Hippocampal formation (tissue), 2 donors: ENCODE data around the gene PLXNA4.
"Not testable (repeated sequence)": the region's sequence is repeated elsewhere in the genome, so short reads cannot be mapped to it uniquely, and the experiment has no call there.

ENCODE experiments used
- DNase-seq, 2 donors: peaks; one replicate each; lab custom pipeline; 2025; lab: John Stamatoyannopoulos, UW

PLXNA4 gene

DNA sequence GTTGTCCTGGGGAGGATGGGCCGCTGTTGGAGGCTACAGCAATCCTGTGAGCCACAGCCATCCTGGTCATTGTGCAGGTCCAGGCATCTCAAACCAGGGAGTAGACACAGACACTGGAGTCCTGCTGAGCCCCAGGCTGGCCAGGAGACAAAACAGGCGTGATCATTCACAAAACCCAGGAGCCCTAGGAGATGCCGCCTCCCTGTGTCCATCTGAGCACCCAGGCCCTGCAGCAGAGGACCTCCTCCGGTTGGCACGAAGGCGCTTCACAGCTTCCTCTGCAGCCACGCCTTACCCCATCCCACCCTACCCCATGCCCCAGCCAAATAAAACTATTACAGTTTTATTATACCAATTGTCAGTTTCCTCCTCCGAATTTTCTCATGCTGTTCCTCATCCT, 183.6 kb downstream of the PLXNA4 start:
- no peak for DNase-seq

DNA sequence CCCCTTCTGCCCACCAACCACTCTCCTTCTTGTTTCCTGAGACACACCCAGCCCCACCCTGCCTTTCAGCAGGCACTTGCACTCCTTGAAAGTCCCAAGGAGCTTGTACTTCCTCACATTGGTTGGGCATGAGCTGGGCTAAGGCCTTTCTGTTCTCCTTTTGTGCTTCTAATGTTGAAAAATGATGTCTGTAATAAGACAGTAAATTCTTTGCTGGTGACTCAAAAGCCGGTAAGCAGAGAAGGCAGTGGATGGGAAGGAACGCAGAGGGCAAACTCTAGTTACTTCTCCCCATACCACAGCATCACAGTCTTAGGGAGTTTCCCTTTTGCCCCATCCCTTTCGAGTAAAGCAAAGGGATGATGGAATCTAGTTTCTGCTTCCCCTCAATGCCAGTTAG, 185.6 kb downstream of the PLXNA4 start:
- no peak for DNase-seq

- DNase-seq: not testable (repeated sequence)
Observed at GRCh38 chr7:132390049-132390448, 186.2 kb downstream of the PLXNA4 start.

DNA sequence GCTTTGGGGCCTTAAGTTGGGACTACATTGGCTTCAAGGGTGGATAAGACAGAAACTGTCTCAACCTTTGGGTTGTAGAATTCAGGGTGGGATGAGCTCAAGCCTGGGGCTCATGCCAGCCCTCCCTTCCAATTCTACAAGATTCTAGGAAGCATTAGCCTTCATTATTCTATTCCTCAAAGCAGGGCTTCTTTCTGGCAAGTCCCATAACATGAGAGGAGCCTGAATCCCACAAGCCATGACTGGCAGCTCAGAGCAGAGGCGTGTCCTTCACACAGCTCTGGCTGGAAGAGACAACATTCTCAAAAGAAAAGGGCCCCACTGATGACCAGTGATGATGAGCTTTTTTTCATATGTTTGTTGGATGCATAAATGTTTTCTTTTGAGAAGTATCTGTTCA, 187.6 kb downstream of the PLXNA4 start:
- DNase-seq: no peak

GRCh38 chr7:132387596-132387995, 188.7 kb downstream of the PLXNA4 start:
- no peak for DNase-seq

- DNase-seq: no peak
Observed at GRCh38 chr7:132386201-132386681, 190.0 kb downstream of the PLXNA4 start.

GRCh38 chr7:132383962-132384361, 192.3 kb downstream of the PLXNA4 start:
- no peak for DNase-seq

DNA sequence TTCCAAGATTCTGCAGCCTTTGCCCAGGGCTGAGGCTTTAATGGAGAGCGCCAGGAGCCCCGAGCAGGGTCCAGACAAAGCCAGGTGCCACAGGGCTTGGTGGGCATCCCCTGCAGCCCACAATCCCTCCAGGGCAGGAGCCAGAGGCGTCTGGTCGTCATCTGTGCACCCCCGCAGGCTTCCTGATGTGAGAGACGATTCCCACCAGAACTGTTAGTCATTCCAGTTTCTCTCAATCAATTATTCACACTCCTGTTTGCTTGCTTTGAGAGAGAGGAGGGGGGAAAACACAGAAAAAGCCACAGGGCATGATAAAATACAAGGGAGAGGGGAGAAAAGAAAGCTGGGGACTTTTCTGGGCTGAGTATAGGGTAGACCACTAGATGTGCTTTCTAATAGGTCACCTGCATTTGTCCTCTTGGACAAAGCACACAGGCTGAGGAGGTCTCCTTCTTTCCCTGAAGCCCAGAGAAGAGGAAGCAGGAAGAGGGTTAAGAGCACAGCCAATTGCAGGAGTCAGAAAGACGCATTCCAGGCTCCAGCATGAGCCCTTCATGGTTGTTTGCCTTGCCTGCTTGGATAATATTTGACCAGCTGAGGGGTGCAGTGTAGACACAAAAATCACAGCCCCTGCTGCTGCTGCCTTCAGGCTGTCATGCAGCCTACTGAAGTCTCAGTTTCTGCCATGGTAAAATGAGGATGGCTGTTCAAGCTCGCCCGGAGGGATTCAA, 194.4 kb downstream of the PLXNA4 start:
- DNase-seq: no peak

DNA sequence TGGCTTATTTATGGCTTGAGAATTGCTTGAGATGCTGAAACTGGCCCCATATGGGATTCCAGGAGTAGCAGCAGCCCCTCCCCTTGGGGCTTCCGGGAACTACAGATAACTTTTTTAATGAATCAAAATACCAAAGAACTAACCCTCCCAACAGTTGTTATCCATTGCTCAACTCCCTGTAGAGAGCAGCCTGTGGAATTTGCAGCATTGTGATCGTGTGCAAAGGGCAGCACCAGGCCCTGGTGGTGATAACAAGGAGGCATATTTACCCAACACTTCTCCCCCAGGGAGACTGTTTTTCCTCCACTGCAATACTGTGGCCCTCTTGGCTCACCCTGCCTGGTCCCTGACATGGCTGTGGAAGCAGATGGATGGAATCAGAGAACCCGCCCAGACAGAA, 196.2 kb downstream of the PLXNA4 start:
- no peak for DNase-seq

DNA sequence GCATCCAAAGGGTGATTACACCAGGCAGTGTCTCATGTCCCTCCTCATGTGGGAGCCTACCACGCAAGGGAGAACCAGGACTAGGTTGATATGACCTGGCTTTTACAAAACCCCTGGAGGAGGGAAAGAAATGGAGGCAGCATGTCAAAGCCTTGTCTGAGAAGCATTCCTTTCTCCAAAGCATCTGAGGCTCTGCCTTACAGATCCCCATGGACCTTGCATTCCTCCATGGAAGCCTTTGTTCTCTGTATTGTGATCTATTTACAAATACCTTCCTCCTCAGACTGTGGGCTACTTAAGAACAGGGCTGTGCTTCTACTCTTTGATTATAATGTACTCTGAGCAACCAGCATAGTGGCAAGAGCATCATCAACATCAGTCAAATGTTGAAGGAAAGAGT, 197.0 kb downstream of the PLXNA4 start:
- no peak for DNase-seq

DNA sequence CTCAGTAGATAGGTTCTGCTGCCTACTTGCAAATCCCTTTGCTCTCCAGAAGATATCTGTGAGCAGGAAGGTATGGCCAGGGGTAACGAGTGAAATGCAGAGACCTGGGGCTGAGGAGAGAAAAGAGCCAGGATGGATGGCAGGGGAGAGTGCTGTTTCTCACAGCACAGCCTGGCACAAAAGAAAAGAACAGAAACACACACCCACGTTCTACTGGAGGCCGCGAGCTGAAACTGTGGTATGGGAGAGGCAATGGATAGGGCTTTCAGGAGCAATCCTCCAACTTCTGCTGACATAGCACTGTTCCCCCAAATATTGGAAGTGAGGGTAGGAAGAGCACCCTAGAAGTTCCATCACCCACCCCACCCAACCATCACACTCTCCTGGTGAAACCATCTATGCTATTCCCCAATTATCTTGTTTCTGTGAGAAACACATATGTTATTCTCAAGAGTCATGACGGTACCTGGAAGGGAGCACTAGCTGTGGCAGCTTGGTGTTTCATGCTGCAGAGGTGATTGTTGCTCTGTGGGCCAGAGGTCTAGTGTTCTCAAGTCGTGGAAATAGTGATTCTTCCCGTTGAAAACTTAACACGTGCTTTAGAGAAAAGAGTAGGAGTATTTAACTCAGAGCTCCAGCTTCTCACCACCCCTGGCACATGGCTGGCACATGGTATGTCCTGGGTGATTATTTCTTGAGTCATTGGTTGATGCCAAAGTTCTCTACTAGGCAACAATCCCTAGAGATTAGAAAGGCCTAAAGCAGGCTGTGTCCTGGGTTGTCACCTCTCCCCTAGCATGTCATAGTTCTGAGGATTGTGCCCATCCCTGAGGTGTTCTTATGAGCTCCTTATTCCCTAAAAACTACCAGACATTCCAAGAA, 198.3 kb downstream of the PLXNA4 start:
- peak in 1 of 2 donors; percentile 34 for DNase-seq

GRCh38 chr7:132377015-132377414, 199.3 kb downstream of the PLXNA4 start:
- no peak for DNase-seq

GRCh38 chr7:132376361-132377013, 199.8 kb downstream of the PLXNA4 start:
- no peak for DNase-seq

DNA sequence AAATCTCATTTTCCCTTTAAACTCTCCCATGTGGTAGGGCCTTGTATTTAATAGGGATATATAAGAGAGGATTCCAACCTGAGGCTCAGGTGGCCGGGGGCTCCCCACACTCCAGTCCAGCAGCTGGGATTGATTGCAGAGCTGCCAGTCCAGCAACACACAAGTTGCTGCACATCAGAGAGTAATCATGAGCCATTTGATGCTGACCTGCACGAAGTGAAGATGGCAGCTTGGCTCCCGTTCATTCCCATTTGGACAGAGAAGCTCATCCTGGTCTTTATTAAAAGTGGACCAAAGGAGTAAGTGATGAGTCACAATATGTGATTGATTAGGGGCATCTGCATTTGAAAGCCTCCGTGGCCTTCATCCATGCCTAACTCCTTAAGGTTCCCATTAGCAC, 202.4 kb downstream of the PLXNA4 start:
- DNase-seq: no peak

DNA sequence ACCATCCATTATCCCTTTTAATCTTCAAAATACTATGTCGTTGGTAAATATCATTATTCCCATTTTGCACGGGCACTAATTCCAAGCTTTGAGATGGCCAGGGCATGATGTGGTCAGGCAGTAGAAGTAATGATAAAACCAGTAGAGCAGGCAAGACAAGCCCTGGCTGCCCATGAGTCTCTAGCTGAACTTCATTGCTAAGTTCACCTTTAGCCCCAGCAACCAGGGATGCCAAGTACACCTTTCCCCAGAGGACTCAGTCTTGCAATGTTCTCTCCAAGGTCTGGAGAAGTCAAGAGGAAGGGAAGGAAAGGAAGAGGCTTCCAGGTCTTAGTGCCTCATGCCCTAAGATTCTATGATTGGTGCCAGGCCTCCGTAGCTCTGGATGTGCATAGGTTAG, 203.2 kb downstream of the PLXNA4 start:
- no peak for DNase-seq

- no peak for DNase-seq
Observed at GRCh38 chr7:132371948-132372347, 204.3 kb downstream of the PLXNA4 start.

- no peak for DNase-seq
Observed at GRCh38 chr7:132368246-132368900, 207.9 kb downstream of the PLXNA4 start.

DNA sequence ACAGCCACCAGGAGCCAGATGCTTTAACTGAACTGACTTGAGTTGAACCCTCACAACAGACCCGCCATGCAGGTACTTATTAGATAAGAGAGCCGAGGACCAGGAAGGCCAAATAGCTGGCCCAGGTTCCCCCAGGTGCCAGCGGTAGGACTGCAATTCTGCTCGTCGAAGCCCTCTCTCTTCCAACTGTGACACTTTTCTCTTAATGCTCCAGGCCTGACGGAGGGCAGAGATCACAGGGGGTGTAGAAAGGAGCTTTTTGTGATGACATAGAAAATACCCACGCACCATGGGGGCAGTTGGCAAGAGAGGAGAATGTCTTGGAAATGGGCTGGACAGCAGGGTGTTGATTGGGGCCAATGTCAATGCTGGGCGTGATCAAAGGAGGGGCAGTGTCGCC, 208.5 kb downstream of the PLXNA4 start:
- no peak for DNase-seq

- no peak for DNase-seq
Observed at GRCh38 chr7:132367004-132367403, 209.3 kb downstream of the PLXNA4 start.

- no peak for DNase-seq
Observed at GRCh38 chr7:132364226-132364625, 212.0 kb downstream of the PLXNA4 start.

- no peak for DNase-seq
Observed at GRCh38 chr7:132362059-132362458, 214.2 kb downstream of the PLXNA4 start.

DNA sequence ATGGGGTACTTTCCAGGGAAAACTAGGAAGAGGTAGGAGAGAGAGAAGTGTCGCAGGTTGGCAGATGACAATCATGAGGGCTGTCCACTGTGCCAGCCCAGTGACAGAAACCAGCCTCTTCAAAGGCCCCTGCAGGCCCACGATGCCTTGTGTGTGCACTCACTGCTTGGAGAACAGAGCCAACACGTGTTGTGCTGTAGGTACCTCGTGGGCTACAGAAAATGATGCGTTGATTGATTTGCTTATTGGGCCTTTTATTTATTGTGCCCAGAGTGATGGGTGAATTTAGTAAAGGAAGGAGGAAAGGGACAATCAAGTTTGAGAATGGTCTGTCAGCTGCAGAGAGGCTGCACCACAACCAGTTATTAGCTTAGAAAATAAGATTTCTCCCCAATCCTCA, 215.1 kb downstream of the PLXNA4 start:
- DNase-seq: no peak
